ENCODE measurements around the gene FAAH. TPM values are rescaled to one million over a fixed set of nuclear protein-coding genes. Genes with fewer than 3 reads are reported as not detected.
A peak's percentile ranks its signal among the peaks of the same experiment; 100 is the strongest.

The FAAH gene
- total and polyA plus RNA-seq, 2 donors (not counting 1 experiment from before 2014, with no cell fraction given), result 0.61 to 1.7 TPM

GRCh38 chr1:46400421-46400820 lies 6.3 kb downstream of the FAAH start:
- Histone ChIP-seq H3K36me3 (ENCODE audit: control insufficient read depth, insufficient read depth, low read length) (no peaks in the 10 kb centered on the region), H3K4me3 (replicated peaks in 1 of 4; ENCODE audit: control extremely low read depth in 1 of 4, insufficient read depth in 1 of 4, low read depth in 3 of 4, low read length in 4 of 4) (no peak overlapping the region), H3K9me3 (ENCODE audit: control insufficient read depth, insufficient read depth, low read depth, low read length) (no peaks in the 10 kb centered on the region), H3K27me3 (ENCODE audit: control insufficient read depth, insufficient read depth, low read length) (peaks cover 10% of the 10 kb centered on the region), H3K27ac (ENCODE audit: insufficient read depth, low read length) (no peak overlapping the region), H4K20me1 (ENCODE audit: control insufficient read depth, extremely low read depth, insufficient read depth, low read length) (no peaks in the 10 kb centered on the region), H3K4me1 (ENCODE audit: control insufficient read depth, extremely low read depth, insufficient read depth, low read length) (no peaks in the 10 kb centered on the region), H3K4me2 (ENCODE audit: extremely low read depth, insufficient read depth, low read length) (no peak overlapping the region), H3K79me2 (ENCODE audit: control insufficient read depth, insufficient read depth, low read length) (no peaks in the 10 kb centered on the region), H3K9ac (ENCODE audit: insufficient read depth, low read length) (no peak overlapping the region), H2AFZ (ENCODE audit: low read length) (no peak overlapping the region)
- TF ChIP-seq CTCF (conservative IDR thresholded peaks at IDR 0.05 in 1 of 2, IDR thresholded peaks at IDR 0.05 in 1 of 2; ENCODE audit: low read depth in 1 of 2, low read length in 2 of 2) (no peak), EZH2 (IDR thresholded peaks at IDR 0.05; ENCODE audit: low read length, missing control alignments) (no peak)
- no peak for DNase-seq (ENCODE audit: low read depth in 2 of 2)

- H3K4me1 ChIP-seq (ENCODE audit: control insufficient read depth, extremely low read depth, insufficient read depth, low read length), result no peaks in the 10 kb centered on the region
- no peak for TF ChIP-seq EZH2 (IDR thresholded peaks at IDR 0.05; ENCODE audit: low read length, missing control alignments)
- TF ChIP-seq CTCF (conservative IDR thresholded peaks at IDR 0.05 in 1 of 2, IDR thresholded peaks at IDR 0.05 in 1 of 2; ENCODE audit: low read depth in 1 of 2, low read length in 2 of 2), result no peak
- peaks cover 4% of the 10 kb centered on the region for H3K27me3 ChIP-seq (ENCODE audit: control insufficient read depth, insufficient read depth, low read length)
- no peaks in the 10 kb centered on the region for H3K79me2 ChIP-seq (ENCODE audit: control insufficient read depth, insufficient read depth, low read length)
- no peaks in the 10 kb centered on the region for H4K20me1 ChIP-seq (ENCODE audit: control insufficient read depth, extremely low read depth, insufficient read depth, low read length)
- H3K9ac ChIP-seq (ENCODE audit: insufficient read depth, low read length), result no peak overlapping the region
- peak; percentile 13 to 16 for DNase-seq (ENCODE audit: low read depth in 2 of 2)
- H3K9me3 ChIP-seq (ENCODE audit: control insufficient read depth, insufficient read depth, low read depth, low read length), result no peaks in the 10 kb centered on the region
- H2AFZ ChIP-seq (ENCODE audit: low read length), result no peak overlapping the region
- H3K4me2 ChIP-seq (ENCODE audit: extremely low read depth, insufficient read depth, low read length), result no peak overlapping the region
- no peak overlapping the region for H3K4me3 ChIP-seq (replicated peaks in 1 of 4; ENCODE audit: control extremely low read depth in 1 of 4, insufficient read depth in 1 of 4, low read depth in 3 of 4, low read length in 4 of 4)
- no peaks in the 10 kb centered on the region for H3K36me3 ChIP-seq (ENCODE audit: control insufficient read depth, insufficient read depth, low read length)
- no peak overlapping the region for H3K27ac ChIP-seq (ENCODE audit: insufficient read depth, low read length)
Measured at GRCh38 chr1:46401154-46401913, 7.2 kb downstream of the FAAH start.

- TF ChIP-seq EZH2 (IDR thresholded peaks at IDR 0.05; ENCODE audit: low read length, missing control alignments) (no peak), CTCF (conservative IDR thresholded peaks at IDR 0.05 in 1 of 2, IDR thresholded peaks at IDR 0.05 in 1 of 2; ENCODE audit: low read depth in 1 of 2, low read length in 2 of 2) (no peak)
- Histone ChIP-seq H3K4me3 (replicated peaks in 1 of 4; ENCODE audit: control extremely low read depth in 1 of 4, insufficient read depth in 1 of 4, low read depth in 3 of 4, low read length in 4 of 4) (no peak overlapping the region), H2AFZ (ENCODE audit: low read length) (no peak overlapping the region), H3K4me2 (ENCODE audit: extremely low read depth, insufficient read depth, low read length) (no peak overlapping the region), H3K9ac (ENCODE audit: insufficient read depth, low read length) (no peak overlapping the region), H3K9me3 (ENCODE audit: control insufficient read depth, insufficient read depth, low read depth, low read length) (no peaks in the 10 kb centered on the region), H3K36me3 (ENCODE audit: control insufficient read depth, insufficient read depth, low read length) (no peaks in the 10 kb centered on the region), H3K4me1 (ENCODE audit: control insufficient read depth, extremely low read depth, insufficient read depth, low read length) (no peaks in the 10 kb centered on the region), H3K27me3 (ENCODE audit: control insufficient read depth, insufficient read depth, low read length) (peaks cover 1% of the 10 kb centered on the region), H4K20me1 (ENCODE audit: control insufficient read depth, extremely low read depth, insufficient read depth, low read length) (no peaks in the 10 kb centered on the region), H3K79me2 (ENCODE audit: control insufficient read depth, insufficient read depth, low read length) (no peaks in the 10 kb centered on the region), H3K27ac (ENCODE audit: insufficient read depth, low read length) (no peak overlapping the region)
- DNase-seq (ENCODE audit: low read depth in 2 of 2), result peak; percentile 90 to 98
Measured at GRCh38 chr1:46401964-46402626, 8.0 kb downstream of the FAAH start.
